ENCODE results near the gene ARL10.

Gene ARL10

GRCh38 chr5:176387384-176387925, 22.2 kb downstream of the ARL10 start:
- TF ChIP-seq, protein P1, sequence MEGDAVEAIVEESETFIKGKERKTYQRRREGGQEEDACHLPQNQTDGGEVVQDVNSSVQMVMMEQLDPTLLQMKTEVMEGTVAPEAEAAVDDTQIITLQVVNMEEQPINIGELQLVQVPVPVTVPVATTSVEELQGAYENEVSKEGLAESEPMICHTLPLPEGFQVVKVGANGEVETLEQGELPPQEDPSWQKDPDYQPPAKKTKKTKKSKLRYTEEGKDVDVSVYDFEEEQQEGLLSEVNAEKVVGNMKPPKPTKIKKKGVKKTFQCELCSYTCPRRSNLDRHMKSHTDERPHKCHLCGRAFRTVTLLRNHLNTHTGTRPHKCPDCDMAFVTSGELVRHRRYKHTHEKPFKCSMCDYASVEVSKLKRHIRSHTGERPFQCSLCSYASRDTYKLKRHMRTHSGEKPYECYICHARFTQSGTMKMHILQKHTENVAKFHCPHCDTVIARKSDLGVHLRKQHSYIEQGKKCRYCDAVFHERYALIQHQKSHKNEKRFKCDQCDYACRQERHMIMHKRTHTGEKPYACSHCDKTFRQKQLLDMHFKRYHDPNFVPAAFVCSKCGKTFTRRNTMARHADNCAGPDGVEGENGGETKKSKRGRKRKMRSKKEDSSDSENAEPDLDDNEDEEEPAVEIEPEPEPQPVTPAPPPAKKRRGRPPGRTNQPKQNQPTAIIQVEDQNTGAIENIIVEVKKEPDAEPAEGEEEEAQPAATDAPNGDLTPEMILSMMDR (IDR thresholded peaks at IDR 0.05; ENCODE audit: low read depth, low read length), result no peak
- Histone ChIP-seq H3K36me3 (peaks cover 69% of the 10 kb centered on the region), H3K27ac (peak overlapping the region; percentile 98; the same call in 1 of the 2 replicates), H3K9me3 (ENCODE audit: severe bottlenecking) (no peaks in the 10 kb centered on the region), H3K27me3 (ENCODE audit: insufficient read depth, low read depth, severe bottlenecking) (no peaks in the 10 kb centered on the region), H3K4me3 (ENCODE audit: low read depth, low read length) (peak overlapping the region; percentile 67)
- DNase-seq, result no peak

DNA sequence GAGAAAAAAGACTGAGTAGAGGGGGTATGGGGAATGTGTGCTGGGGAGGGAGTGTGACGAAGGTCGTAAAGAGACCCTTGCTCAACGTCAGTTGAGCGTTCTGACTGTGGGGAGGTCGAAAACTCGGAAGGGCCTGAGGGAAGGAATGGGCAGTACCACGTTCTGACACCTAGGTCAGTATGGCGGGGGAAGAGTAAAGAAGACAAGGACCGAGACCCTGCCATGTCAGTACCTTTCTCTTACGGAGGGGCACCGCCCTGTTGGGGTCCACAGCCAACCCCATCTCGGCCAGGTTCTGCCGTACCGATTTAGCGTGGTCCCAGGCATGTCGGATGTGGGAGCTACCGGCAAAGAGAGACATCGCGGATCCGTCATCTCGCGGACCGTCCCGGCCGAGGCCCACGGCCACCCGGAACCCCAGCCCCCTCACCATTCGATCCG, 22.7 kb downstream of the ARL10 start:
- no peak for DNase-seq
- Histone ChIP-seq H3K36me3 (peaks cover 64% of the 10 kb centered on the region), H3K9me3 (ENCODE audit: severe bottlenecking) (no peaks in the 10 kb centered on the region), H3K27ac (peak overlapping the region; percentile 98), H3K27me3 (ENCODE audit: insufficient read depth, low read depth, severe bottlenecking) (no peaks in the 10 kb centered on the region), H3K4me3 (ENCODE audit: low read depth, low read length) (peak overlapping the region; percentile 67)
- TF ChIP-seq, protein P1 (IDR thresholded peaks at IDR 0.05; ENCODE audit: low read depth, low read length), result no peak

- Histone ChIP-seq H3K9me3 (ENCODE audit: severe bottlenecking) (no peaks in the 10 kb centered on the region), H3K27ac (peak within 1 kb of the TSS; percentile 98), H3K36me3 (peaks cover 58% of the 10 kb centered on the region), H3K4me3 (ENCODE audit: low read depth, low read length) (peak within 1 kb of the TSS; percentile 67), H3K27me3 (ENCODE audit: insufficient read depth, low read depth, severe bottlenecking) (no peaks in the 10 kb centered on the region)
- TF ChIP-seq, protein P1 (IDR thresholded peaks at IDR 0.05; ENCODE audit: low read depth, low read length), result no peak
- DNase-seq, result peak; percentile 99
These were observed 23.3 kb downstream of the ARL10 start, which contains the start of the genes HIGD2A and NOP16 for GRCh38 chr5:176388444-176389134. Gene HIGD2A (plus strand): TSS chr5:176388751. CDS start chr5:176388820, 69 bp downstream. Gene NOP16 (minus strand): TSS chr5:176388598. CDS start chr5:176388539, 59 bp downstream.

DNA sequence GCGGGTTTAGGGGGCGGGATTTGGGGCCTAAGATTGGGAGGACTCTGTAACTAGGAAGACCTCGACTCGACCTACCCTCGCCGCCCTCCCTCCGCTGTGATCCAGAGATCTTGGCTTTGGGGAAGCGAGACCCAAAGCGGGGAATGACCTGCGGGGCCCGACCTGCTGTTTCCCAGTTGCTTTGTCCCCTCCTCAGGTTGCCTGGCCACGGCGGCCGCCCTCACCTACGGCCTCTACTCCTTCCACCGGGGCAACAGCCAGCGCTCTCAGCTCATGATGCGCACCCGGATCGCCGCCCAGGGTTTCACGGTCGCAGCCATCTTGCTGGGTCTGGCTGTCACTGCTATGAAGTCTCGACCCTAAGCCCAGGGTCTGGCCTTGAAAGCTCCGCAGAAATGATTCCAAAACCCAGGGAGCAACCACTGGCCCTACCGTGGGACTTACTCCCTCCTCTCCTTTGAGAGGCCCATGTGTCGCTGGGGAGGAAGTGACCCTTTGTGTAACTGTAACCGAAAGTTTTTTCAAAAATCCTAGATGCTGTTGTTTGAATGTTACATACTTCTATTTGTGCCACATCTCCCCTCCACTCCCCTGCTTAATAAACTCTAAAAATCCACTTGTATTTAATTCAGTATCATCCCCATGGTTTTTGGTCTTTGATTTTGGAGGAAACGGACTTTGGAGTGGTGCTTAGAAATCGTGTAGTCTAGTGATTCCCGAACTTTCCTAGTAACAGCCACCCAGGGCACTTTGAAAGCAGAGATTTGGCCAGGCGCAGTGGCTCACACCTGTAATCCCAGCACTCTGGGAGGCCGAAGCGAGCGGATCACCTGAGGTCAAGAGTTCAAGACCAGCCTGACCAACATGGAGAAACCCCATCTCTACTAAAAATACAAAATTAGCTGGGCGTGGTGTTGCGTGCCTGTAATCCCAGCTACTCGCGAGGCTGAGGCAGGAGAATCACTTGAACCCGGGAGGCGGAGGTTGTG, 24.1 kb downstream of the ARL10 start:
- H3K27me3 ChIP-seq (ENCODE audit: insufficient read depth, low read depth, severe bottlenecking), result no peaks in the 10 kb centered on the region
- peak overlapping the region; percentile 98 for H3K27ac ChIP-seq
- TF ChIP-seq, protein P1 (IDR thresholded peaks at IDR 0.05; ENCODE audit: low read depth, low read length), result no peak
- peaks cover 49% of the 10 kb centered on the region for H3K36me3 ChIP-seq
- DNase-seq, result no peak
- peak overlapping the region; percentile 67 for H3K4me3 ChIP-seq (ENCODE audit: low read depth, low read length)
- H3K9me3 ChIP-seq (ENCODE audit: severe bottlenecking), result no peaks in the 10 kb centered on the region

DNA sequence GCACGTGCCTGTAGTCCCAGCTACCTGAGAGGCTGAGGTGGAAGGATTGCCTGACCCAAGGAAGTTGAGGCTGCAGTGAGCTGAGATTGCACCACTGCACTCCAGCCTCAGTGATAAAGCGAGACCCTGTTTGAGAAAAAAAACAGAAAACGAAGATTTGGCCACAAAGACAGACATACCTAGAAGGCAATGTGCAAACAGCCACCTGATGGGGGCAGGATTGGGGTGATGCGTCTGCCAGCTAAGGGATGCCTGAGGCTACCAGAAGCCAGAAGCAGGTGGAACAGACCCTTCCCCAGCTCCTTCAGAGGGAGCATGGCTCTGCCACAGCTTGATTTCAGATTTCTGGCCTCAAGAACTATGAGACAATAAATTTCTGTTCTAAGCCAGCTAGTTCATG, 26.2 kb downstream of the ARL10 start:
- no peaks in the 10 kb centered on the region for H3K27me3 ChIP-seq (ENCODE audit: insufficient read depth, low read depth, severe bottlenecking)
- TF ChIP-seq, protein P1 (IDR thresholded peaks at IDR 0.05; ENCODE audit: low read depth, low read length), result 0 out of 2 replicates have a peak, but pooled peaks have one; percentile 6
- peaks cover 31% of the 10 kb centered on the region for H3K36me3 ChIP-seq
- no peak overlapping the region for H3K27ac ChIP-seq
- DNase-seq, result no peak
- H3K9me3 ChIP-seq (ENCODE audit: severe bottlenecking), result no peaks in the 10 kb centered on the region
- no peak overlapping the region for H3K4me3 ChIP-seq (ENCODE audit: low read depth, low read length)
